Measurements from ENCODE around the gene PNMA5. TPM values are rescaled to one million over a fixed set of nuclear protein-coding genes. Genes with fewer than 3 reads are reported as not detected.

Gene PNMA5
- total RNA-seq, 2 donors from 2014 or later, result not detected

DNA sequence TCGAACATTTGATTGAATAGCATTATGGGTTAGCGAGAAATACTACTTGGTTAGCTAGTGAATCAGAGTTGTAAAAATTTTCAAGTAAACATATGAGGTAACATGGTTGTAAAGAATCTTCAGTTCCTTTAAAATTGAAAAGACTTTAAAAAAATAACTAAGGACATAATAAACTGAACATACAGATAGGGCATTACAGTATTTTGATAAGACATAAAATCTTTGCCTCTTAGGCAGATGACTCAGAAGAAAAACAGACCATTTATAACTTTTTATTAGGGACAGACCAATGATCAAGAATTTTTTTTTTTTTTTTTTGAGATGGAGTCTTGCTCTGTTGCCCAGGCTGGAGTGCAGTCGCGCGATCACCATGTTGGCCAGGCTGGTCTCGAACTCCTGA is 43.1 kb downstream of the PNMA5 start:
- no peak for TF ChIP-seq POLR2A (IDR thresholded peaks at IDR 0.05)
- TF ChIP-seq, protein P1, sequence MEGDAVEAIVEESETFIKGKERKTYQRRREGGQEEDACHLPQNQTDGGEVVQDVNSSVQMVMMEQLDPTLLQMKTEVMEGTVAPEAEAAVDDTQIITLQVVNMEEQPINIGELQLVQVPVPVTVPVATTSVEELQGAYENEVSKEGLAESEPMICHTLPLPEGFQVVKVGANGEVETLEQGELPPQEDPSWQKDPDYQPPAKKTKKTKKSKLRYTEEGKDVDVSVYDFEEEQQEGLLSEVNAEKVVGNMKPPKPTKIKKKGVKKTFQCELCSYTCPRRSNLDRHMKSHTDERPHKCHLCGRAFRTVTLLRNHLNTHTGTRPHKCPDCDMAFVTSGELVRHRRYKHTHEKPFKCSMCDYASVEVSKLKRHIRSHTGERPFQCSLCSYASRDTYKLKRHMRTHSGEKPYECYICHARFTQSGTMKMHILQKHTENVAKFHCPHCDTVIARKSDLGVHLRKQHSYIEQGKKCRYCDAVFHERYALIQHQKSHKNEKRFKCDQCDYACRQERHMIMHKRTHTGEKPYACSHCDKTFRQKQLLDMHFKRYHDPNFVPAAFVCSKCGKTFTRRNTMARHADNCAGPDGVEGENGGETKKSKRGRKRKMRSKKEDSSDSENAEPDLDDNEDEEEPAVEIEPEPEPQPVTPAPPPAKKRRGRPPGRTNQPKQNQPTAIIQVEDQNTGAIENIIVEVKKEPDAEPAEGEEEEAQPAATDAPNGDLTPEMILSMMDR (IDR thresholded peaks at IDR 0.05), result no peak
- H3K36me3 ChIP-seq (replicated peaks in 1 of 2; ENCODE audit: insufficient read depth in 1 of 2, low read depth in 2 of 2), result no peaks in the 10 kb centered on the region
- no peaks in the 10 kb centered on the region for H3K4me1 ChIP-seq
- WGBS, 2 donors, result 81 to 92% methylated on average over 4 to 5 of the region's 6 CpGs
- no peak for ATAC-seq
- DNase-seq, result no peak
- H3K4me3 ChIP-seq, result no peak overlapping the region
- intact Hi-C loops (cut with DNase I), result loop anchor here (5.0 kb wide), 1 partner anchor 647 kb away; the partner anchor contains the start of gene CCNQ
- H3K27ac ChIP-seq, result no peak overlapping the region
- H3K9me3 ChIP-seq, result no peaks in the 10 kb centered on the region
- H3K27me3 ChIP-seq, result no peaks in the 10 kb centered on the region

DNA sequence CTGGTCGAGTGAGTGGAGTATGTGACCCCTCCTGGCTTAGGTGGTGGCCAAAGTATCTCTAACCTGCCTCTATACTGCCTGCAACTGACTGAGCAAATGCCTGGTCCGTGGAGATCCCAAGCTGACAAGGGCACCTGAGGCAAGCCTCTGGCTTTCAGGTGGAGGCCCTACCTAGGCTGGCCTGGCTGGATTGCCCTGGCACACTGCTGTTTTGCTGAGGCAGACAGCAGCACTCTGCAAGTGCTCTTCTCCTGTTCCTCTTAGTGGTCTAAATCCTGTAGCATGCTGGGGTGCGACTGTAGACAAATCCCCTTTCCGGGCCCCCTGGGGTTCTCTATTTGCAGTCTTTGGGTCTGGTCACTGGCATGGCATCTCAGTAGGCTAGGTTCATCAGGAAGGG is 44.8 kb downstream of the PNMA5 start:
- no peaks in the 10 kb centered on the region for H3K36me3 ChIP-seq (replicated peaks in 1 of 2; ENCODE audit: insufficient read depth in 1 of 2, low read depth in 2 of 2)
- no peak for DNase-seq
- H3K27me3 ChIP-seq, result no peaks in the 10 kb centered on the region
- intact Hi-C loops (cut with DNase I), result no loop called here
- H3K27ac ChIP-seq, result no peak overlapping the region
- WGBS, 2 donors, result 47 to 50% methylated on average over 2 to 4 of the region's 4 CpGs
- ATAC-seq, result no peak
- no peak overlapping the region for H3K4me3 ChIP-seq
- no peaks in the 10 kb centered on the region for H3K4me1 ChIP-seq
- TF ChIP-seq, protein P1 (IDR thresholded peaks at IDR 0.05), result no peak
- no peak for TF ChIP-seq POLR2A (IDR thresholded peaks at IDR 0.05)
- no peaks in the 10 kb centered on the region for H3K9me3 ChIP-seq

DNA sequence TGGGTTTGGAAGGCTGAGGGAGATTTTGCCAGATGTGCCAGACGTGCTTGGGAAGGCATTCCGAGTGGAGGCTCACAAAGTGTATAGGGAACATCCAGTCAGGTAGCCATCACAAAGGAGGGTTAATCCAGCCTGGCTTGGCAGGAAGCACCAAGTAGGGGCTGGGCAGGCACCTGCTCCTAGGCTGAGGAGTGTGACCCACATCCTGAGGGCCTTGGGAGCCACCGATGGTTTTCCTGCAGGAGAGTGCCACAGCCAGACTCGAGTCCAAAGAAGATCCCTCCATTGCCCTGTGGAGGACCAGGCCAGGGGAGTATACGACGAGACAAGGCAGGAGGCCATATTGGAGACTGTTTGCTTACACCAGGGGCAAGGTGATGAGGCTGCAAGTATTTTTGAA is 47.2 kb downstream of the PNMA5 start:
- Histone ChIP-seq H3K27me3 (no peaks in the 10 kb centered on the region), H3K4me3 (no peak overlapping the region), H3K36me3 (replicated peaks in 1 of 2; ENCODE audit: insufficient read depth in 1 of 2, low read depth in 2 of 2) (no peaks in the 10 kb centered on the region), H3K27ac (no peak overlapping the region), H3K9me3 (no peaks in the 10 kb centered on the region), H3K4me1 (peaks cover 6% of the 10 kb centered on the region)
- DNase-seq, result no peak
- intact Hi-C loops (cut with DNase I), result no loop called here
- TF ChIP-seq, protein P1 (IDR thresholded peaks at IDR 0.05), result no peak
- TF ChIP-seq POLR2A (IDR thresholded peaks at IDR 0.05), result no peak
- WGBS, 2 donors, result 80 to 100% methylated on average over 2 to 5 of the region's 6 CpGs
- ATAC-seq, result no peak

DNA sequence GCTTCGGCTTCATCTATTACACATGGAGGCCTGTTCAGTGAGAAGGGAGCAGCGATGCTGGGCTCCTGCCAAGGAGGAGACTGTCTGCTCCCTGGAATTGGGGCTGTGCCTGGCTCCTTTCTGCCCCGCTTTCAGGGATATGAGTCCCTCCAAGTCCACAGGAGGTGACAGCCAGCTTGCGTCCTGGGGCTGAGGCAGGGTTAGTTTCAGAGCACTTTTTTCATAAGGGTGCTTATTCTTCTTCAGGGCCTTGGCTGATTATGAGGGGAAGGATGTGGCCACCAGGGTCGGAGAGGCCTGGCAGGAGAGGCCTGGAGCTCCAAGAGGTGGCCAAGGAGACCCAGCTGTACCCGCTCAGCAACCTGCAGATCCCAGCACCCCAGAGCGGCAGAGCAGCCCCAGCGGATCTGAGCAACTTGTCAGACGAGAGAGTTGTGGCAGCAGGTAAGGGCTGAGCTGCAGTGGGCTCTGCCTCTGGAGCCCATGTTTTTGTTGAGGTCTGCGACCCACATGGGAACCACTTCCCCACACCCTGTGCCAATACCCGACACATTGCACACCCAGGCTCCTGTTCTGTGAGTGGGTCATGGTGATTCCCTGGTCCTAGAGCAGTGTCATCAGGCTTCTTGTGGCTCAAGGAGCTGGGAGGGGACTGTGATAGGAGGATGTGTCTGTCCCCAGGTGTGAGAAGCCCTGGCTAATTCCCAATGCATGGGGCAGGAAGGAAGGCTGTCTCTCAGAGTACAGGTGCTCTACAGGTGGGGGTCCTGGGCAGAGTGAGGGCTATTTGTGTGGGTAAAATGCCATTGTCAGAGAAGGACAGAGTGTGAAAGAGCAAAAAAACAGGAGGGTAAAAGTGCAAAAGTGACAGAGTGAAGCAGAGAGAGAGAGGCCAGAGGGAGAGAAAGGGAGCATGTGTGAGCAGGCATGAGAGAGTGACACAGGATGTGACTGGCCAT is 48.6 kb downstream of the PNMA5 start:
- intact Hi-C loops (cut with DNase I), result no loop called here
- TF ChIP-seq POLR2A (IDR thresholded peaks at IDR 0.05), result no peak
- TF ChIP-seq, protein P1 (IDR thresholded peaks at IDR 0.05), result no peak

More for the DNA sequence above, 48.6 kb downstream of the PNMA5 start:
- no peak for DNase-seq
- H3K4me1 ChIP-seq, result peaks cover 9% of the 10 kb centered on the region
- no peaks in the 10 kb centered on the region for H3K9me3 ChIP-seq
- H3K27me3 ChIP-seq, result no peaks in the 10 kb centered on the region
- ATAC-seq, result no peak
- no peak overlapping the region for H3K27ac ChIP-seq
- 93% methylated on average over 2 to 8 of the region's 11 CpGs for WGBS, 2 donors
- no peaks in the 10 kb centered on the region for H3K36me3 ChIP-seq (replicated peaks in 1 of 2; ENCODE audit: insufficient read depth in 1 of 2, low read depth in 2 of 2)
- no peak overlapping the region for H3K4me3 ChIP-seq

All from body of pancreas (tissue), 4 donors.